B cell (primary cell): ENCODE measurements around the gene COL11A2.
"Not testable (repeated sequence)": the region's sequence is repeated elsewhere in the genome, so short reads cannot be mapped to it uniquely, and the experiment has no call there.

Source experiments
- CTCF ChIP-seq: fragments of 200-600 bp; IDR thresholded peaks from one replicate; pipeline ENCODE4 v1.8.0; 2022; ENCODE audit warnings: antibody characterized with exemption, mild to moderate bottlenecking
- EZH2 ChIP-seq: IDR thresholded peaks from 2 replicates; pipeline ENCODE4 v1.6.1; 2012; ENCODE audit warnings: borderline replicate concordance, low read depth, mild to moderate bottlenecking, moderate library complexity, low read length; ENCODE audit not compliant: insufficient read depth, poor library complexity, severe bottlenecking

- TF ChIP-seq CTCF, EZH2: not testable (repeated sequence)
These were observed 34.3 kb upstream of the COL11A2 start for GRCh38 chr6:33226503-33227120.
